Neural progenitor cell (in vitro differentiated cells): ENCODE results near the gene EGLN3.

Experiments used
- CTCF ChIP-seq: fragments of 200-600 bp; sonication (generic); IDR thresholded peaks from 2 replicates; pipeline ENCODE4 v1.5.1; 2017; ENCODE audit warnings: antibody characterized with exemption, mild to moderate bottlenecking
- EZH2 ChIP-seq: fragments of 200-600 bp; sonication (generic); IDR thresholded peaks from 2 replicates; pipeline ENCODE4 v1.6.1; 2017; ENCODE audit warnings: antibody characterized with exemption, mild to moderate bottlenecking, moderate library complexity
- EZH2phosphoT487 ChIP-seq: fragments of 200-600 bp; sonication (generic); IDR thresholded peaks from 2 replicates; pipeline ENCODE4 v1.6.1; 2017; ENCODE audit warnings: antibody characterized with exemption

GRCh38 chr14:33916663-33917565, 34.0 kb downstream of the EGLN3 start:
- TF ChIP-seq CTCF (no peak), EZH2 (no peak), EZH2phosphoT487 (no peak)
